HTERT RPE-1 (cell line): Measurements from ENCODE around the gene SAXO1.
"Not testable (repeated sequence)": the region's sequence is repeated elsewhere in the genome, so short reads cannot be mapped to it uniquely, and the experiment has no call there.

Experiments used
- in situ Hi-C: fragments of 300-500 bp; cut with MboI; formaldehyde crosslinking; loops from 4 replicates; pipeline ENCODE4 v1.14.3; 2020; ENCODE audit warnings: low sequenced_read_pairs

The SAXO1 gene

DNA sequence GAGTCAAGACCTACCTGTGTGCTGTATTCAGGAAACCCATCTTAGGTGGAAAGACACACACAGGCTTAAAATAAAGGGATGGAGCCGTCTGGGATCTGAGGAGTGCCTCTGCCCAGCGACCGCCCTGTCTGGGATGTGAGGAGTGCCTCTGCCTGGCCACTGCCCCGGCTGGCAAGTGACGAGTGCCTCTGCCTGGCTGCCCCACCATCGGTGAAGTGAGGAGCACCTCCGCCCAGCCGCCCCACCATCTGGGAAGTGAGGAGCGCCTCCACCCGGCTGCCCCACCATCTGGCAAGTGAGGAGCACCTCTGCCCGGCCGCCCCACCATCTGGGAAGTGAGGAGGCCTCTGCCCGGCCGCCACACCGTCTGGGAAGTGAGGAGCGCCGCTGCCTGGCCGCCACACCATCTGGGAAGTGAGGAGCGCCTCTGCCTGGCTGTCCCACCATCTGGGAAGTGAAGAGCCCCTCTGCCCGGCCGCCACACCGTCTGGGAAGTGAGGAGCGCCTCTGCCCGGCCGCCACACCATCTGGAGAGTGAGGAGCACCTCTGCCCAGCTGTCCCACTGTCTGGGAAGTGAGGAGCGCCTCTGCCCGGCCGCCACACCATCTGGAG is 33.7 kb downstream of the SAXO1 start:
- in situ Hi-C loops = no loop called here

DNA sequence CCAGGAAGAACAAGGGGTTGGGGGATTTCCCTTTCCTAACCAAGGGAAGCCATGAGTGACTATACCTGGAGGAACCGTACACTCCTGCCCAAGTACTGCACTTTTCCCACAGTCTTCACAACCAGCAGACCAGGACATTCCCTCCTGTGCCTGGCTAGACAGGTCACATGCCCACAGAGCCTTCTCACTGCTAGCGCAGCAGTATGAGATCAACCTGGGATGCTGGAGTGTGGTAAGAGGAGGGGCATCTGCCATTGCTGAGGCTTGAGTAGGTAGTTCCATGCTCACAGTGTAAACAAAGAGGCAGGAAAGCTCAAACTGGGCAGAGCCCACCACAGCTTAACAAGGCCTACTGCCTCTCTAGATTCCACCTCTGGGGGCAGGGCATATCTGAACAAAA is 35.9 kb downstream of the SAXO1 start:
- in situ Hi-C loops = no loop called here

DNA sequence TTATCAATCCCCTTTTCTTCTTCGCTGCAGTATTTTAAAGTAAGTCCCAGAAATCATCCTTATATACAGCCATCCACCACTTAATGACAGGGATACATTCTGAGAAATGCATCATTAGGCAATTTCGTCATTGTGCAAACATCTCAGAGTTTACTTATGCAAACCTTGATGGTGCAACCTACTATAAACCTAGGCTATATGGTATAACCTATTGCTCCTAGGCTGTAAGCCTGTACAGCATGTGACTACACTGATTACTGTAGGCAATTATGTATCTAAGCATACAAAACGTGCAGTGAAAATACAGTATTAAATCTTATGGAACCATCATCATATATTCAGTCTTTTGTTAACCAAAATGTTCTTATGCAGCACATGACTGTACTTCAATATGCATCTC is 36.8 kb downstream of the SAXO1 start:
- in situ Hi-C loops = no loop called here

DNA sequence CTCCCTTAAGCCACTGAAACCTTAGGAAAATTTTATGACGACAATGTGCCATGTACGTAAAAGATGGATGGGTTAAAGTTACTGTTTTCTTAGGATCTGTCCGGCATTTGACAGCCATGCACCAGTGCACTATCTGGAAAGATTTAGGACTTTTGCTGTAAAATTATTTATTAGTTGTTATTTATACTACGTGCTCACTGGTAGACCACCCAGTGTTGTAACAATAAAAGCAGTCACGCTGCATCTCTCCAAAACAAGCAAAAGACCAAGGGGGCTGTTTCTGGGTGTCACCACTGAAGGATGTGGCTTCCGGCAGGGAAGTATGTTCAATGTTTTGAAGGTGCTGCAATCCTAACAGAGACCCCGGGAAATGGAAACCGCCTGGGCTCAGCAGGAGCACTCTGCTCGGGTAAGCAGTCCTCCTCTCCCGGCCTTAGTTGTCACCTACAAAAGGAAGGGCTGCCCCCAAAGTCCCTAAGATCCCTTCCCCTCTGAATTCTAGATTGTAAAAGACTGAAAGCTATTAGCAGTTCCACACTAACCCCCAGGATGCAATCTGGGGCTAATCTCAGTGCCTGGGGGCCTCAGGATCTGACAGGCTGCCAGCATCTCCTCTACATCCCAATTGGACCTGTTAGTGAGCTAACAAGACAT is 38.6 kb downstream of the SAXO1 start:
- in situ Hi-C loops = no loop called here

DNA sequence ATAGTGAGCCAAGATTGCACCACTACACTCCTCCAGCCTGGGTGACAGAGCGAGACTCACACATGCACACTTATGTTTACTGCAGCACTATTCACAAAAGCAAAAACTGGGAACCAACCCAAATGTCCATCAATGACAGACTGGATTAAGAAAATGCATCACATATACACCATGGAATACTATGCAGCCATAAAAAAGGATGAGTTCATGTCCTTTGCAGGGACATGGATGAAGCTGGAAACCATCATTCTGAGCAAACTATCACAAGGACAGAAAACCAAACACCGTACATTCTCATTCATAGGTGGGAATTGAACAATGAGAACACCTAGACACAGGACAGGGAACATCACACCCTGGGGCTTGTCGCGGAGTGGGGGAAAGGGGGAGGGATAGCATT is 41.8 kb downstream of the SAXO1 start:
- in situ Hi-C loops = not testable (repeated sequence)

DNA sequence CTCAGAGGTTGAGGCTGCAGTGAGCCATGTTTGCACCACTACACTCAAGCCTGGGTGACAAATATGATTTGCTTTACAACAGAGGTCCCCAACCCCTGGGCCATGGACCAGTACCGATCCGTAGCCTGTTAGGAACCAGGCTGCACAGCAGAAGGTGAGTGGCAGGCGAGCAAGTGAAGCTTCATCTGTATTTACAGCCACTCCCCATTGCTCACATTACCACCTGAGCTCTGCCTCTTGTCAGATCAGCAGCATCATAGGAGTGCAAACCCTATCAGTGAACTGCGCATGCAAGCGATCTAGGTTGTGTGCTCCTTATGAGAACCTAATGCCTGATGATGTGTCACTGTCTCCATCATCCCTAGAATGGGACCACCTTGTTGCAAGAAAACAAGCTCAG is 42.5 kb downstream of the SAXO1 start:
- in situ Hi-C loops = no loop called here

DNA sequence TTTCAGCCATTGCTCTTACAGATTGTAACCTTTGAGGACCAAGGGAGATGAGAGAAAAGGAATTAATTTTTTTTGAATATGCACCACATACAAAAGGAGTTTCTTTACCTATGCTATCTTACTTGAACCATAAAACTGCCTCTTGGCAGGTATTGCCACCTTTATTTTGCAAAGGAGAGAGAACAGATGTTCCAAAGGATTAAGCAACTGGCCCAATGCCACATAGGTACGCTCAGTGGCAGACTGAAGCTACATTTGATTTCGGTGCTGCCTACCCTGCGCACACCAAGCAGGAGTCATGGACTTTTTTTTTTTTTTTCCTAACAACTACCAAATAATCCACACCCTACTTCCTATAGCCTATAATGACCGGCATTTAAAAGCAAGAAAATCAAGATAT is 43.1 kb downstream of the SAXO1 start:
- in situ Hi-C loops = no loop called here

DNA sequence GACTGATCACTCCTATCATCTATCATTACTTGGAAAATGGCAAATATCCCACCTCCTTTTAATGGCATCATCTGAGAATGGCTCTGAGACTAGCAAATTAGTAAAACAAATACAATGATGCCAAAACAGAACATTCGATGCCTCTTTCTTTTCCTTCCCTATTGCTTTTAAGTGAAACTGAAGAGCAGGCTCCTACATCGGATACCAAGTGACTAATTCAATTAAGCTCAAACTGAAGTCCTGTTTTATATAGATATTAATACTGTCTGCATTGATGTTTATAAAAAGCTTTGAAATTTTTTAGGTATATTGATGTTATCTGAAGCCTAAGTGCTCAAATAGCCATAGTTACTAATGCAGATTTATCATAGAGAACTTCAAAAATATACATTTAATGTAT is 43.9 kb downstream of the SAXO1 start:
- in situ Hi-C loops = no loop called here

DNA sequence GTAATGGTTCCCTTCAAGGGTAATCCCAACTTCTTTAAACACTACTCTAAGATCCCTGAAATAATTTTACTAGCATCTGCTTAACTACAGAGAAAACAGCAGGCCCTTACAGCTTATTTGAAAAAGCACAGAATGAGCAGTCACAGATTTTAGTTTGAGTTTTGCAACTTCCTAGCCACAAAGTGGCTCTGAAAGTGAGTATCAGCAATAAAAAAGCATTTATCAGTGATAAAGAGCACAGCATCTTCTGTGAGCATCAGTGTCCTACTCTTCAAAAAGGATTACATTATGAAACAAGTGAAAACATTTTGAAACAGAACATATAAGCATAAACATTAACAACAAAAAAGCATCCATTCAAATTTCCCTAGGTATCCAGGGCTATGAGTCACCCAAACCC is 45.0 kb downstream of the SAXO1 start:
- in situ Hi-C loops = no loop called here

DNA sequence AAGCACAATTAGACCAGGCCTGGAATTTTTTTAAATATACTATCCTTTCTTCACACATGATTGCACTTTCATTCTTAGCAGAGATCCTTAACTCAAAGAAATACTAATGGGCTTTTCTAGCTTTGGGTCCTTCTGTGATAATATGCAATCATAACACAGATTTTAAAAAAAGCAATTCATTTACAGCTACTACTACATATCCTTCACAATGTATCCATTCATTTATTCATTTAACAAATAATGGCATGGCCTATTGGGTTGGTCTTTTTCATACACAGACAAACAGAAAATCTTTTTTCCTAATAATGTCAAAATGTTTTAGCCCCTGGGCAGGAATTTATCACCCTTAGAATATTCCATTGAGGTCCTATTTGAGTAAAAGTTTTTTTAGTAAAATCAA is 47.0 kb downstream of the SAXO1 start:
- in situ Hi-C loops = no loop called here

DNA sequence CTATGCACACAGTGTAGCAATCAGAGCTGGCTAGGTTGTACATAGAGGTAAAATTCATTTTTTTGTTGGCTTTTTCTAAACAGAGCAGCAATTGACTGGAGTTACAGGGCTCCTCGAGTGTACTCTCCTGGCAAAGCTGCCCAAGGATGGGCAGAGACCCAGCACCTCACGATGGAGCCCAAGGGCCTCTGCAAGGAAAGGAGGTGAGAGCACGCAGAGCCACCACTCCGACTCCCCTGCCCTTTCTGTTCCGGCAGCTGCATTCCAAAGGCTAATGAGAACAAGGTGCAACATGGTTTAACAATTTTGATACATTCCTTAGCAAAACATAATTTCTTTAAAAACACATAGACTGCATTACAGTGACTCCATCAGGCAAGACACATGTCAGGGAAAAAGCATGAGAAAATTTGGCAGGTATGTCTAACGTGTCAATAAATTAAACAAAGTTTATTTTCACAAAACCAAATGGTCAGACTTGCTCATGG is 47.5 kb downstream of the SAXO1 start:
- in situ Hi-C loops = no loop called here

DNA sequence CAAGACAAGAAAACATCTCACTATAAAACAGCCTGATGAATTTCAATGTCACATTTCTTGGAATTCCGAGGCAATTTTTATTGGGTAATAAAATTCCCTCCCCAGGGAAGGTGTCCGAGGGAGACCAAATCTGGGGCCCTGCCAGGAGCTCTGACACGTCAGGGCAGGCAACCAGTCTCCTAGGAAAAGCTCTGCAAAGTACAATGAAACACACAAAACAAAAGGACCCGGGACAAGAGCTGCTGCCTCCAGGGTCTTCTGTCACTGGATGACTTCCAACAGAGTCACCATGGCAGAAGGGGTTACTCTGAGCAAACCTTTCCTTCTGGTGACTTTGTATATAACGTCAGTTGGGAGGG is 50.8 kb downstream of the SAXO1 start:
- in situ Hi-C loops = no loop called here

DNA sequence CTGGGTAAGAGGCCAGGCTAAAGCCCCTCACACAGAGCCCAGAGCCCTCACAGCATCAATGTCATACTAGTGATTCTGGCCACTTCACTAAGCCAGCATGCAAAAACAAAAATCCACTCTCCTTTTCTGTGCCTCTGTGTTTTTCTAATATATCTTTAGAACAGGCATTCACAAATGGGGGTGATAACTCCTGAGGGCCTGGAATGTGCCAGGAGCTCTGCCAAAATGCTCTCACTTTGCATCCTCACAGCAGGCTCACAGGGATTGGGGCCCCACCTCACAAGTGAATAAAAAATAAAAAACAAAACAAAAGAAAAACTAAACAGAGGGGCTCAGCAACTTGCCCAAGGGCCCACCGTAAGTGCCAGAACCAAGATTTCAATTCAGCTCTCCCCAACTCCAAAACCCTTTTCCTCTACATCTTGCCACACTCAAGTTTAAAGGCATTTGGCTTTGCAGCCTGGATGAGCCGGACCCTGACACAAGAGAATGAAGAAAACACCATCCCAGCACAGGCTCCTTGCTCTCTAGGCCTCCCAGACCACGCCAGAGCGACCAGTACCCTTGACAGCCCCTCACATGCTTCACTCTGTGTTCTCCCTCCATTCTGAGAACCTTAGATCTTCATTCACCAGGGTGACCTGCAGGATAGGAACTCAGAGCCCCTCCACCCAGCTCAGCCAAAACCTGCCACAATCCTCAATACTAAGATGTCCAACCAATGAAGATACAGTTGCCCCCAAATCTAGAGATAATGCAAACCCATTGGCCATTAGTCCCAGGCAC is 51.3 kb downstream of the SAXO1 start:
- in situ Hi-C loops = no loop called here

DNA sequence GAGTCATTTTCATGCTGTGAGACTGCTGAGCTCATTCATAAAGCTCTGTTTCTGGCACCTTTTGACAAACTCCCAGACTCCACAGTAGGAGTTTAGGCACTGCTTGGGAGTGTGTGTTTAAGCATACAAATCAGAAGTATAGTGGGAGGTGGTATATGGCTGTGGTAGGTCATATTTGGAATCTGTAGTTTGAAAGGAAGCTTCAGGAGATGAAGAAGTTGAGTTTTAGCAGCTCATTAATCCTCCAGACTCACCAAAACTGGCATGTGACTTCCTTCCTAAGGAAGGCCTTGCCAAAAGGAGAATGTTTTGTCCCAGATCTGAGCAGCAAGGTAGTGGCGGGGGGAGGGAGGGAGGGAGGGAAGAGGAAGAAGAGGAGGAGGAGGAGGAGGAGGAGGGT is 52.8 kb downstream of the SAXO1 start:
- in situ Hi-C loops = no loop called here

DNA sequence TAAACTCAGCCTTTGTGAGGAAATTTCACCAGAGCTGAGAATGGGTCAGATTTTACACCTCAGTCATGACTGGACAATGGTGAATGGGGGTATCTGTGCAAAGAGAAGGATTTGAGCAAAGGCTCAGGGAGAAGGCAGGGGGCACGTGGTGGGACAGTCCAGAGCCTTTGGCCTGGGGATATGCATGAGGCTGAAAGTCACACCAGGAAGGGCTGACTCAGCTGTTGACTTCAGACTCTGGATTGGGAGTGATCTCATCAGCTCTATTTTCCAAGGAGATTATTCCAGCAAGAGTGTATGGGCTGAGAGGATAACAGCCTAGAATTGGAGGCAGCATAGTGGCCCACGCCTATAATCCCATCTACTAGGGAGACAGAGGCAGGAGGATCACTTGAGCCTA is 53.6 kb downstream of the SAXO1 start:
- in situ Hi-C loops = no loop called here

DNA sequence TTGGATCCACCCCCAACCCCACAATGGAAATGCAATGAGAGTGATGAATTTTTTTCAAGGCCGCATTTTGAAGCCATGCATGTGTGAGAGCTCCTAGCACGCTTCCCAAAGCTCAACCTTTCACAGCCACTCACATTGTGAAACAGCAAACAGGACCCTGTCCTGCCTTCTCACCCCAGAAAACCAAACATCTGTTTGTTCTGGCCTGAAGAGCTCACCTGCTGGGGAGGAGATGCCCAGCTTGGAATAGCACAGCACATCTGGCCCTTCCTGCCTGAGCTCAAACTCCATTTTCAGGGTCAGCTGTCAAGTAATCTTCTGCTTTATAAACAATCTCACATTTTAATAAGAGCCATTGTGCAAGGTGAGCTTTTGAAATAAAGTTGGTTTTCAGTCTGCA is 54.8 kb downstream of the SAXO1 start:
- in situ Hi-C loops = no loop called here

DNA sequence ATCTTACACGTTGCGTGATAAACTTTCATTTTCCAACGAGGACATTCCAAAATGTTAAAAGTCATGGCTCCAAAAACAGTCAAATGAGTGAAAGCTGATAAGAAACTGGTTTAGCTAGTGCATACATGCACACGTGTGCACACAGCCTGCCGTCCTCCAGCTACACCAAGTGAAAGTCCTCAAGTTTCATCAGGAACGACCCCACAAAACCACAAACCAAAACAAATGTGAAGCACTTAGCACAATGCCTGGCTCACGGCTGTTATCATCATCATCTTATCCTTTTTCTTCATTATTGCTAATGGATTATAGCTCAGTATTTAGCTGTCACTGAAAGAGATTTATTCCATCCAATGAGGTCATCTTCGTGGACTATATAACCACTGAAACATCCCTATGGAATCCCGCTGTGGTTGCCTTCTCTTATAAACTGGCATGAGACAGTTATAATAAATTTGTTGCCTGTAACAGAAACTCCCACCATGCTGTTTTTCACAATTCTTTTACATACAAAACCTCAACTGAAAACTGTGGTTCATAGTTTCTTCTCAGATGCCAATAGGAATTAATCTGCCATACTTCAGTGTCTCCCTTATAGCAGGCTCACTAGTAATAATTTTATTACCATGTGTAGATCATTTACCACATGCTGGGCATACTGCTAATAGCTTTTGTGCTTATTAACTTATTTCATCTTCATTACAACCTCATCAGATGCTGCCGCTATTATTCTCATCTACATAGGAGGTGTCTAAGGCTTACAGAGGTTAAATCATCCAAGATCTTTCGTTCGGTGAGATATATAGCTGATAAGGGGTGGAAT is 56.1 kb downstream of the SAXO1 start:
- in situ Hi-C loops = no loop called here

DNA sequence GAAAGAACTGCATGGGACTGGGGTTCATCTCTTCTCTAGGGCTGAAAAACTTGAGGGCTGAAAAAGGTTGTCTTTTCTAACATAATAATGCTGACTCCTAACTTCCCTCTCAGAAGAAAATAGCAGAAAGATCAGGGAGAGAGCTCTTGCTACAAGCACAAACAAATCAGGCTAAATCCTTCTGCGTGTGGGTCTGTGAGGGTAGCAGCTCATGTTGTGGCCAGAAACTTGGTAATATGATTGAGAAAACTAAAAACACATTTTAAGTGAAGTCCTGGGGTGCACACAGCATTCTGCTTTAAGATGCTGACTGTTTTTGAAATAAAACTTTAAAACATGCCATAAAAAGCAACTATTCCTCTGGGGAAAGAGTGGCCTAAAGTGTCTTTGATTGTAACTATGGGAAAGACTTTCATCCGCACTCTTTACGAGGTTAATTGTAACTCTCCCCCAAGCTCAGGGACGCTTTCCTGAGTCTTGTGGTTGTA is 56.7 kb downstream of the SAXO1 start:
- in situ Hi-C loops = no loop called here

DNA sequence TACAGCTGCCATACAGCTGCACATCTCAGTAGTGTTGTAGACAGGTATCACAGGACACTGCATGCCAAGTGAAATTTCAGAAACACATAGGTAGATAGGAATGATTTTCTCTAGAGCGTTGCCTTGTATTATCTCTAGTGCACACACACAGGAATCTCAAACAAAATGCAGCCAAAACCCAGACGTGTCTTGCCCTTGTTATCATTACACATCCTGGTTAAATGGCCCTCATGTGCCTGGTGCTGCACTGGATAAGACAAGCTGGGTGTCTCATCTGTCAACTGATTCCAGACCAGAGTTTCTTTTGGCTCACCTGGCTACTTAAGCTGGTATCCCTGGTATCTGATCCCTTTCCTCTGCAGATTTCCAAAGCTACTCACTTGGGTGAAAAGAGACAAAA is 59.7 kb downstream of the SAXO1 start:
- in situ Hi-C loops = no loop called here

DNA sequence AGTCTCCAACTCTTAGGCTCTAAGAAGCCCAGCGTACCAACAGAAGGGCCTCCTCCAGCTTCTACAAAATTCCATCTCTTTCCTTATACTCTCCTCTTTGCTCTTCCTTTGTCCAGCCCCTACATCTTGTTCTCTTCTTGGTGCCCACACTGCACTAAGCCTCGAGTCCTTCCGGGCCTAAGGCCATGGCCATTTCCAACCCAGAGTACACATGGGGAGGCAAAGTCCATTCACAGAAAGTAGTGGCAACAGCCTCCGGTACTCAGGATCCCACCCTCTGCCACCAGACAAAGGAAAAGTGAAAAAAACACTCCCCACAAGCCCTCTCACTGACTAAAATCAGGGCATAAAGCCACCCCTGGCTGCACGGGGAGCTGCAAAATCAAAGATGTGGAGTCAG is 60.3 kb downstream of the SAXO1 start:
- in situ Hi-C loops = no loop called here

DNA sequence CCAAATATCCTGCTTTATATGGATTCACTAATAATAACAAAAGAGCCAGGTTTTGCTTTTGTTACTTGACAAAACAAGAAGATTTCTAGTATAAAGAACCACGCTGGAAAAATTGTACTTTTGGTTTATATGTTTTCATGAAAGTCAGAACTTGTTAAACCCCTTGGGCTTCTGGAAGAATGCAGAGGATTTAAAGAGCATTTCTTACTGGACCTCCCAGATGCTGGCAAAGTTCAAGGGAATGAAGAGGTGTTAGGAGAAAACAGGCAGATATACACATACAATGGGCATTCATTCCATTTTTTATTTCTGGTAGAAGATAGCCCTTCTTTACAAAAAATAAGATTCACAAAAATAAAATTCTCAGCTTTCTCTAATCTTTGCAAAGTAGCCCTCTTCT is 61.1 kb downstream of the SAXO1 start:
- in situ Hi-C loops = no loop called here
